ENCODE results near the gene POU3F1. TPM values are rescaled to one million over a fixed set of nuclear protein-coding genes. Genes with fewer than 3 reads are reported as not detected.

Gene POU3F1
- total RNA-seq, 4 donors from 2014 or later, result 8.8 to 28.5 (median 13.5) TPM

GRCh38 chr1:38050397-38051078 lies 3.9 kb upstream of the POU3F1 start:
- DNase-seq (ENCODE audit: low spot score in 2 of 2), result no peak
- no peak overlapping the region for H3K27ac ChIP-seq
- WGBS, result 46% methylated on average over 9 of the region's 13 CpGs
- H3K9me3 ChIP-seq, result no peaks in the 10 kb centered on the region
- no peaks in the 10 kb centered on the region for H3K36me3 ChIP-seq
- peaks cover 52% of the 10 kb centered on the region for H3K4me1 ChIP-seq
- no peak for TF ChIP-seq EP300 (IDR thresholded peaks at IDR 0.05)
- TF ChIP-seq POLR2AphosphoS5 (IDR thresholded peaks at IDR 0.05), result no peak
- no peak for TF ChIP-seq CTCF (IDR thresholded peaks at IDR 0.05)
- no peak overlapping the region for H3K4me3 ChIP-seq
- H3K27me3 ChIP-seq, result peaks cover 16% of the 10 kb centered on the region

- Histone ChIP-seq H3K27me3 (peaks cover 35% of the 10 kb centered on the region), H3K4me3 (peak overlapping the region; percentile 78), H3K9me3 (no peaks in the 10 kb centered on the region), H3K4me1 (peaks cover 63% of the 10 kb centered on the region), H3K36me3 (no peaks in the 10 kb centered on the region), H3K27ac (peak overlapping the region; percentile 71)
- 16% methylated on average over 12 of the region's 34 CpGs for WGBS
- TF ChIP-seq CTCF (IDR thresholded peaks at IDR 0.05) (no peak), POLR2AphosphoS5 (IDR thresholded peaks at IDR 0.05) (no peak), EP300 (IDR thresholded peaks at IDR 0.05) (no peak), POLR2A (IDR thresholded peaks at IDR 0.05) (no peak)
- no peak for DNase-seq (ENCODE audit: low spot score in 2 of 2)
Measured at GRCh38 chr1:38047603-38048141, 1.1 kb upstream of the POU3F1 start.

GRCh38 chr1:38046884-38047602 lies 450 bp upstream of the POU3F1 start:
- TF ChIP-seq POLR2A (IDR thresholded peaks at IDR 0.05), result no peak
- peak in 1 of 2 donors; percentile 9 for TF ChIP-seq CTCF (IDR thresholded peaks at IDR 0.05)
- TF ChIP-seq POLR2AphosphoS5 (IDR thresholded peaks at IDR 0.05), result peak in 1 of 3 donors; percentile 22
- TF ChIP-seq EP300 (IDR thresholded peaks at IDR 0.05), result no peak
- H3K9me3 ChIP-seq, result no peaks in the 10 kb centered on the region
- peak overlapping the region; percentile 71 for H3K27ac ChIP-seq
- WGBS, result 8% methylated on average over 5 of the region's 99 CpGs
- H3K36me3 ChIP-seq, result no peaks in the 10 kb centered on the region
- H3K4me3 ChIP-seq, result peak overlapping the region; percentile 78
- peak; percentile 88 to 91 for DNase-seq (ENCODE audit: low spot score in 2 of 2)
- peaks cover 42% of the 10 kb centered on the region for H3K27me3 ChIP-seq
- peaks cover 65% of the 10 kb centered on the region for H3K4me1 ChIP-seq

GRCh38 chr1:38045401-38046332 lies 926 bp downstream of the POU3F1 start:
- Histone ChIP-seq H3K27me3 (peaks cover 54% of the 10 kb centered on the region), H3K4me1 (peaks cover 54% of the 10 kb centered on the region), H3K27ac (peak overlapping the region; percentile 71), H3K36me3 (no peaks in the 10 kb centered on the region), H3K4me3 (peak overlapping the region; percentile 78), H3K9me3 (no peaks in the 10 kb centered on the region)
- no peak for DNase-seq (ENCODE audit: low spot score in 2 of 2)
- no peak for TF ChIP-seq EP300 (IDR thresholded peaks at IDR 0.05)
- TF ChIP-seq POLR2A (IDR thresholded peaks at IDR 0.05), result no peak
- no peak for TF ChIP-seq CTCF (IDR thresholded peaks at IDR 0.05)
- TF ChIP-seq POLR2AphosphoS5 (IDR thresholded peaks at IDR 0.05), result no peak
- WGBS, result no CpG with 5 or more reads among the region's 115 CpGs

Data from suprapubic skin (tissue), 4 donors.